H9 (cell line): ENCODE results near the gene DHH. TPM values are rescaled to one million over a fixed set of nuclear protein-coding genes. Genes with fewer than 3 reads are reported as not detected.

Source experiments
- DNase-seq: peaks from one replicate; pipeline ENCODE4 v3.0.0-alpha.2; 2017
- H2AFZ ChIP-seq: one replicate; pipeline ENCODE4 v1.6.1; 2013; ENCODE audit warnings: mild to moderate bottlenecking, low read length, control low read depth, moderate library complexity
- H2AK5ac ChIP-seq: 2 replicates; pipeline ENCODE4 v1.6.1; 2013; ENCODE audit warnings: low read length, control low read depth, mixed read lengths; ENCODE audit not compliant: insufficient read length
- H2BK120ac ChIP-seq: one replicate; pipeline ENCODE4 v1.6.1; 2013; ENCODE audit warnings: low read depth, mild to moderate bottlenecking, low read length, control low read depth, inconsistent platforms; ENCODE audit not compliant: poor library complexity, severe bottlenecking
- H2BK12ac ChIP-seq: 2 replicates; pipeline ENCODE4 v1.6.1; 2013; ENCODE audit warnings: low read length, control low read depth, mixed read lengths, low read depth; ENCODE audit not compliant: insufficient read length
- H2BK15ac ChIP-seq: 2 replicates; pipeline ENCODE4 v1.6.1; 2013; ENCODE audit warnings: low read depth, low read length, control low read depth
- H2BK20ac ChIP-seq: one replicate; pipeline ENCODE4 v1.6.1; 2013; ENCODE audit warnings: low read depth, mild to moderate bottlenecking, low read length, control low read depth, inconsistent platforms; ENCODE audit not compliant: poor library complexity, severe bottlenecking
- H2BK5ac ChIP-seq: 2 replicates; pipeline ENCODE4 v1.6.1; 2013; ENCODE audit warnings: low read length, control low read depth, mixed read lengths; ENCODE audit not compliant: insufficient read length
- H3K14ac ChIP-seq: 2 replicates; pipeline ENCODE4 v1.6.1; 2013; ENCODE audit warnings: low read length, control low read depth; ENCODE audit not compliant: insufficient read depth
- H3K18ac ChIP-seq: 2 replicates; pipeline ENCODE4 v1.6.1; 2013; ENCODE audit warnings: low read depth, mild to moderate bottlenecking, mixed read lengths, low read length, control low read depth; ENCODE audit not compliant: insufficient read length
- H3K23ac ChIP-seq: 2 replicates; pipeline ENCODE4 v1.6.1; 2013; ENCODE audit warnings: low read length, control low read depth, mixed read lengths, low read depth; ENCODE audit not compliant: insufficient read length
- H3K23me2 ChIP-seq: 2 replicates; pipeline ENCODE4 v1.6.1; 2013; ENCODE audit warnings: low read depth, mild to moderate bottlenecking, mixed read lengths, low read length, control low read depth; ENCODE audit not compliant: insufficient read length, poor library complexity, severe bottlenecking
- H3K27ac ChIP-seq: 2 replicates; pipeline ENCODE4 v1.5.1; 2013; ENCODE audit warnings: low read length, control low read depth, mixed read lengths, low read depth; ENCODE audit not compliant: insufficient read length
- H3K27me3 ChIP-seq: 2 replicates; pipeline ENCODE4 v1.6.1; 2013; ENCODE audit warnings: low read length, control low read depth, inconsistent platforms; ENCODE audit not compliant: insufficient read depth
- H3K4ac ChIP-seq: 2 replicates; pipeline ENCODE4 v1.6.1; 2013; ENCODE audit warnings: low read depth, mild to moderate bottlenecking, control low read depth, inconsistent platforms, low read length, moderate library complexity
- H3K4me1 ChIP-seq: 2 replicates; pipeline ENCODE4 v1.6.1; 2013; ENCODE audit warnings: low read length, control low read depth, inconsistent platforms; ENCODE audit not compliant: insufficient read depth
- H3K4me2 ChIP-seq: 2 replicates; pipeline ENCODE4 v1.6.1; 2013; ENCODE audit warnings: low read length, control low read depth, mixed read lengths; ENCODE audit not compliant: insufficient read length, insufficient read depth
- H3K56ac ChIP-seq: 2 replicates; pipeline ENCODE4 v1.6.1; 2013; ENCODE audit warnings: low read depth, mild to moderate bottlenecking, mixed read lengths, low read length, control low read depth; ENCODE audit not compliant: insufficient read length
- H3K79me1 ChIP-seq: 2 replicates; pipeline ENCODE4 v1.6.1; 2013; ENCODE audit warnings: low read depth, mild to moderate bottlenecking, moderate library complexity, low read length, control low read depth, inconsistent platforms; ENCODE audit not compliant: insufficient read depth, poor library complexity, severe bottlenecking
- H3K79me2 ChIP-seq: 2 replicates; pipeline ENCODE4 v1.6.1; 2013; ENCODE audit warnings: low read length, control low read depth, inconsistent platforms; ENCODE audit not compliant: insufficient read depth
- H3K9ac ChIP-seq: 2 replicates; pipeline ENCODE4 v1.6.1; 2013; ENCODE audit warnings: low read length, control low read depth, mixed read lengths; ENCODE audit not compliant: insufficient read length; ENCODE audit errors: extremely low read depth
- H3K9me3 ChIP-seq: one replicate; pipeline ENCODE4 v1.6.1; 2013; ENCODE audit warnings: low read depth, low read length, inconsistent platforms; ENCODE audit not compliant: control insufficient read depth
- H3T11ph ChIP-seq: one replicate; pipeline ENCODE4 v1.6.1; 2013; ENCODE audit warnings: mild to moderate bottlenecking, low read length, control low read depth, inconsistent platforms
- H4K20me1 ChIP-seq: one replicate; pipeline ENCODE4 v1.6.1; 2013; ENCODE audit not compliant: control insufficient read depth, insufficient read length, insufficient read depth
- H4K5ac ChIP-seq: 2 replicates; pipeline ENCODE4 v1.6.1; 2013; ENCODE audit warnings: low read depth, mild to moderate bottlenecking, mixed read lengths, low read length, control low read depth; ENCODE audit not compliant: insufficient read length
- H4K8ac ChIP-seq: replicated peaks from 2 replicates; pipeline ENCODE4 v1.6.1; 2013; ENCODE audit warnings: low read length, control low read depth, mixed read lengths, low read depth; ENCODE audit not compliant: insufficient read length
- H4K91ac ChIP-seq: 2 replicates; pipeline ENCODE4 v1.6.1; 2013; ENCODE audit warnings: low read depth, mild to moderate bottlenecking, moderate library complexity, mixed read lengths, low read length, control low read depth; ENCODE audit not compliant: insufficient read length
- H3K27ac Mint-ChIP-seq, 3 experiments: 2 replicates in 2 of 3; 3 replicates in 1 of 3; pipeline ENCODE4 v1.8.0; 2020 to 2021; ENCODE audit warnings: mixed read lengths in 3 of 3, mild to moderate bottlenecking in 1 of 3, moderate library complexity in 1 of 3
- H3K27me3 Mint-ChIP-seq: 2 replicates; pipeline ENCODE4 v1.8.0; 2021; ENCODE audit warnings: low read depth, mild to moderate bottlenecking, moderate library complexity, mixed read lengths
- H3K36me3 Mint-ChIP-seq, 3 experiments: 2 replicates in 2 of 3; 3 replicates in 1 of 3; pipeline ENCODE4 v1.8.0; 2020 to 2021; ENCODE audit warnings: low read depth in 3 of 3, mixed read lengths in 3 of 3; ENCODE audit not compliant: insufficient read depth in 1 of 3
- H3K4me1 Mint-ChIP-seq, 2 experiments: 2 replicates each; pipeline ENCODE4 v1.8.0; 2020; ENCODE audit warnings: mixed read lengths in 2 of 2
- H3K4me3 Mint-ChIP-seq, 2 experiments: 2 replicates in 1 of 2; 3 replicates in 1 of 2; pipeline ENCODE4 v1.8.0; 2020 to 2021; ENCODE audit warnings: mild to moderate bottlenecking in 2 of 2, mixed read lengths in 2 of 2, moderate library complexity in 1 of 2
- H3K9me3 Mint-ChIP-seq, 2 experiments: 2 replicates in 1 of 2; 3 replicates in 1 of 2; pipeline ENCODE4 v1.8.0; 2020; ENCODE audit warnings: mild to moderate bottlenecking in 2 of 2, mixed read lengths in 2 of 2, moderate library complexity in 1 of 2
- WGBS: extraction: QIAGEN DNeasy Blood & Tissue Kit; methylation state at CpG from one replicate; pipeline ENCODE4 v1.1.7; 2013; ENCODE audit warnings: missing lambda C conversion rate, low lambda C conversion rate, mixed read lengths; ENCODE audit not compliant: insufficient read length; ENCODE audit errors: extremely low coverage; 5-methylcytosine and 5-hydroxymethylcytosine counted together
- total RNA-seq: library from RNA; stranded (reverse); gene quantifications from 2 replicates; pipeline ENCODE4 v1.2.1, GENCODE V29; 2021
- TF ChIP-seq, protein P1 (sequence below): fragments of 200-600 bp; sonication (generic); conservative IDR thresholded peaks from 3 replicates; pipeline ENCODE4 v1.8.0; 2021; ENCODE audit warnings: antibody characterized with exemption, mild to moderate bottlenecking

The DHH gene
- total RNA-seq, 1 experiment from 2014 or later, result 0.20 TPM

- no peak overlapping the region for H3K4me2 ChIP-seq
- H2BK5ac ChIP-seq, result no peak overlapping the region
- DNase-seq, result no peak
- Mint-ChIP-seq H3K36me3 (peaks cover 50 to 98% (median 89%) of the 10 kb centered on the region in 3 experiments), H3K27me3 (no peaks in the 10 kb centered on the region), H3K9me3 (no peaks in the 10 kb centered on the region), H3K27ac (no peak overlapping the region), H3K4me3 (no peak overlapping the region), H3K4me1 (no peaks in the 10 kb centered on the region)
- no peak overlapping the region for H3K4ac ChIP-seq
- TF ChIP-seq, protein P1, sequence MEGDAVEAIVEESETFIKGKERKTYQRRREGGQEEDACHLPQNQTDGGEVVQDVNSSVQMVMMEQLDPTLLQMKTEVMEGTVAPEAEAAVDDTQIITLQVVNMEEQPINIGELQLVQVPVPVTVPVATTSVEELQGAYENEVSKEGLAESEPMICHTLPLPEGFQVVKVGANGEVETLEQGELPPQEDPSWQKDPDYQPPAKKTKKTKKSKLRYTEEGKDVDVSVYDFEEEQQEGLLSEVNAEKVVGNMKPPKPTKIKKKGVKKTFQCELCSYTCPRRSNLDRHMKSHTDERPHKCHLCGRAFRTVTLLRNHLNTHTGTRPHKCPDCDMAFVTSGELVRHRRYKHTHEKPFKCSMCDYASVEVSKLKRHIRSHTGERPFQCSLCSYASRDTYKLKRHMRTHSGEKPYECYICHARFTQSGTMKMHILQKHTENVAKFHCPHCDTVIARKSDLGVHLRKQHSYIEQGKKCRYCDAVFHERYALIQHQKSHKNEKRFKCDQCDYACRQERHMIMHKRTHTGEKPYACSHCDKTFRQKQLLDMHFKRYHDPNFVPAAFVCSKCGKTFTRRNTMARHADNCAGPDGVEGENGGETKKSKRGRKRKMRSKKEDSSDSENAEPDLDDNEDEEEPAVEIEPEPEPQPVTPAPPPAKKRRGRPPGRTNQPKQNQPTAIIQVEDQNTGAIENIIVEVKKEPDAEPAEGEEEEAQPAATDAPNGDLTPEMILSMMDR, result no peak
- H3K27me3 ChIP-seq, result no peaks in the 10 kb centered on the region
- no peak overlapping the region for H3T11ph ChIP-seq
- no peak overlapping the region for H3K18ac ChIP-seq
- H3K23me2 ChIP-seq, result no peaks in the 10 kb centered on the region
- H3K23ac ChIP-seq, result no peak overlapping the region
- H3K9ac ChIP-seq, result no peak overlapping the region
- no CpG with 5 or more reads among the region's 30 CpGs for WGBS
- H3K14ac ChIP-seq, result no peak overlapping the region
- H2AK5ac ChIP-seq, result no peak overlapping the region
- H3K79me2 ChIP-seq, result no peaks in the 10 kb centered on the region
- H2BK15ac ChIP-seq, result no peak overlapping the region
- no peaks in the 10 kb centered on the region for H3K9me3 ChIP-seq
- no peak overlapping the region for H4K91ac ChIP-seq
- no peak overlapping the region for H2BK20ac ChIP-seq
- H2AFZ ChIP-seq, result no peak overlapping the region
- no peak overlapping the region for H3K27ac ChIP-seq
- no peak overlapping the region for H4K8ac ChIP-seq
- no peaks in the 10 kb centered on the region for H3K79me1 ChIP-seq
- H2BK120ac ChIP-seq, result no peak overlapping the region
- H2BK12ac ChIP-seq, result no peak overlapping the region
- no peak overlapping the region for H4K5ac ChIP-seq
- no peak overlapping the region for H3K56ac ChIP-seq
- H4K20me1 ChIP-seq, result no peaks in the 10 kb centered on the region
- no peaks in the 10 kb centered on the region for H3K4me1 ChIP-seq
Observed at GRCh38 chr12:49039421-49040363, 54.9 kb downstream of the DHH start.
